SK-N-MC (cell line): ENCODE results near the gene GLOD4.

ENCODE experiments used
- EZH2 ChIP-seq: fragments of 200-600 bp; sonication (generic); IDR thresholded peaks from one replicate; pipeline ENCODE4 v1.6.1; 2017; ENCODE audit warnings: antibody characterized with exemption
- FOXP2 ChIP-seq: optimal IDR thresholded peaks from 2 replicates; pipeline ENCODE3; 2011; ENCODE audit warnings: mild to moderate bottlenecking, moderate library complexity; ENCODE audit not compliant: insufficient read depth; ENCODE audit errors: extremely low read length, control extremely low read depth
- POLR2AphosphoS5 ChIP-seq: IDR thresholded peaks from 2 replicates; pipeline ENCODE4 v1.6.1; 2012; ENCODE audit warnings: mild to moderate bottlenecking, low read depth, low read length, borderline replicate concordance

DNA sequence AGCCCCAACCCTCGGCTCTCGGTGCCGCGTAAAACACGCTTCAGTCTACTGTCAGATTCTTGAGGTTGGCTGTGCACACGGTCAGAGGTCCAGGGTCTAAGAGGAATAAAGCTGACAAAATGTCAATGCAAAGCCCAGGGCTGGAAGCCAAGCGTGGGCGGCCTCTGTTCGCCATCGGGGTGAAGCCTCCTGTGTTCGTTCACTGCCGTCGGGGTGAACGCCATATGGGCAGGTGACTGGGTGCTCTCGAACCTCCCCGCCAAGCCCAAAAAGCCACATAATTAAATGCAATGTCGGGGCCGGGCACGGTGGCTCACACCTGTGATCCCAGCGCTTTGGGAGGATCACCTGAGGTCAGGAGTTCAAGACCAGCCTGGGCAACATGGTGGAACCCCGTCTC lies 44.7 kb upstream of the GLOD4 start:
- TF ChIP-seq EZH2 (no peak), POLR2AphosphoS5 (no peak), FOXP2 (no peak)
